ENCODE results near the gene CHCHD3.
"Not testable (repeated sequence)": the region's sequence is repeated elsewhere in the genome, so short reads cannot be mapped to it uniquely, and the experiment has no call there.

CHCHD3 gene

DNA sequence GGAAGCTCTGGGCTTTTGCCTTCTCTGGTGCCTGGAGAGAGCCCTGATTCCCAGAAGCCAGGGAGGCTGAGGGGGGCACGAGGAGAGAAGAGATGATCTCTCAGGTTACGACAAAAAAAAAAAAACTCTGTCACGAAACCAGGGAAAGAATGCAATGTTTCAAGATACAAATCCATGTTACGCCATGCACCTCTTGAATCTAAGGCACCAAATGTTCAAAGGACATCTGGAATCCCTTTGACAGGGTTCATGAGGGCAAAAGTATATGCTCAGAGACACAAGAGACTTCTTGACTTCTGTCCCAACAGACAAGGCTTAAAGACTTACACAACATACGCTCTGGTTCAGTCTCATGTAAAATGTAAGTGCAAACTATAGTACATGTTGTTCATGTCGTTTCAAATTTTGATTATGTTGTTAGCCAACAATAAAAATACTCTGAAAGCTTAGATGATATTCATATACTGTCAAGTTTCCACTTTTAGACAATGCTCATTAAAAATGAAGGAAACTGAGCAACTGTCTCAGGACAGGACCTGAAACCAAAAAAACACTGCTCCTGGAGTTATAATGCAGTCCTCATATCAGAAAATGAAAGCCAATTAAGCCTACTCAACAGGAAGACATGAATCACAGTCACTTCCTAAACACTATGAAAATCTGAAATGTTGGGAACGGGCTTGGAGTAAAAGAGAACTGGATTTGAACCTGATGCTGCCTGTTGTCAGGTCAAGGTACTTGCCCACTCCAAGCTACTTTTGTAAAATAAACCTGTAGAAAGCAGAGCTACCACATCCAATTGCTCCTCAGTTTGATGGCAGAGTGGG, 72.3 kb downstream of the CHCHD3 start:
- in situ Hi-C loops (cut with MboI; ENCODE audit: low sequenced_read_pairs), result no loop called here

DNA sequence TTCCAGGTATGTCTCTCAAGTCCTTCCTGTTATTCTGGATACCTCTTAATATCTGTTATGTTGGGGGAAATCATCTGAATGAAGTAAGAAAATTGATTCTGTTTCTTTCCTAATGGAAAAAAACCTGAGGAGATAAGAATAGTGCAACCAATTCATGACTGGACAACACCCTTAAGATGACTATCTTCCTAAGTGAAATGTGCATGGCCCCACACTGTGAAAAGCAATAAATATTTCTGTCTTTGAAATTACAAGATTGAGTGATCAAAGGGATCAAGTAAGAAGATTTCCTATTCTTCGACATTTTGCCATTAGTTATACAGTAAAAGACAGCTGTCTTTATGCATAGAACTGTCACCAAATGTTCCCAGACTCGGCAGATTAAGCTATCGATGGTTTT, 73.9 kb downstream of the CHCHD3 start:
- in situ Hi-C loops (cut with MboI; ENCODE audit: low sequenced_read_pairs), result no loop called here

- in situ Hi-C loops (cut with MboI; ENCODE audit: low sequenced_read_pairs), result no loop called here
These were observed 78.6 kb downstream of the CHCHD3 start for GRCh38 chr7:133003052-133003910.

DNA sequence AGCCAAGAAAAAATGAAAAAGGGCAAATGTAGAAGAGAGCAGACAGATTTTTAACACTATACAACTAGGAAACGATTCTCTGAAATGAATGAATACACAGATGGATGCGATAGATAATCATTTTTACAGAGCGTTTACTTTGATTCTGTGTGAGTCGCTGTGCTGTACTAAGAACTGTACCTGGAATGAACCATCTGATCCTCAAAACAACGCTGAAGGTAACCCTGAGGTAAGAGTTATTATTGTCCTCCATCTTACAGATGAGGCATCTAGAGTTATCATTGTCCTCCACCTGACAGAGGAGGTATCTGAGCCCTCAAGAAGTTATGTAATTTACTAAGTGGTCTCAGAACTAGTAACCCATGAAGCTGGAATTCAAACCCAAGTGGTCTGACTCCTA, 80.2 kb downstream of the CHCHD3 start:
- in situ Hi-C loops (cut with MboI; ENCODE audit: low sequenced_read_pairs), result no loop called here

GRCh38 chr7:132999845-133000244, 82.0 kb downstream of the CHCHD3 start:
- in situ Hi-C loops (cut with MboI; ENCODE audit: low sequenced_read_pairs), result no loop called here

GRCh38 chr7:132998763-132999162, 83.1 kb downstream of the CHCHD3 start:
- in situ Hi-C loops (cut with MboI; ENCODE audit: low sequenced_read_pairs), result no loop called here

DNA sequence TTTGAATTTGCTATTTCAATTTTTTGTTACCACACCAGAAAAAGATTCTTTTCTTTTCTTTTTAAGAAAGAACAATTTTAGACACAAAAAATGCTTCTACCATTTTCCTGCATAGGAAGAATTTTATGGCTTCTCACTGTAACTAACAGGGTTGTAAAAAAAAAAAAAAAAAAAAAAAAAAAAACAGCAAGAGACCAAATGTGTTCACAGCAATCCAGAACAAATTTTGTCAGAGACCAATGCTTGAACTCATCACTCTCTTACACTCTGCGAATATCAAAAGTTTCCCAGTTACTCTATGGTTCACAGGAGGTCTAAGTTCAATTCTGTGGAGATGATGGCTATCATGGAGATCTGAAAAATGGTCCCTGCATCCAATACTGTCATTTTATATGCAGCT, 84.4 kb downstream of the CHCHD3 start:
- in situ Hi-C loops (cut with MboI; ENCODE audit: low sequenced_read_pairs), result no loop called here

GRCh38 chr7:132996581-132997242, 85.2 kb downstream of the CHCHD3 start:
- in situ Hi-C loops (cut with MboI; ENCODE audit: low sequenced_read_pairs), result no loop called here

- in situ Hi-C loops (cut with MboI; ENCODE audit: low sequenced_read_pairs), result no loop called here
These were observed 88.4 kb downstream of the CHCHD3 start for GRCh38 chr7:132993377-132994013.

- in situ Hi-C loops (cut with MboI; ENCODE audit: low sequenced_read_pairs), result no loop called here
These were observed 90.0 kb downstream of the CHCHD3 start for GRCh38 chr7:132991615-132992587.

DNA sequence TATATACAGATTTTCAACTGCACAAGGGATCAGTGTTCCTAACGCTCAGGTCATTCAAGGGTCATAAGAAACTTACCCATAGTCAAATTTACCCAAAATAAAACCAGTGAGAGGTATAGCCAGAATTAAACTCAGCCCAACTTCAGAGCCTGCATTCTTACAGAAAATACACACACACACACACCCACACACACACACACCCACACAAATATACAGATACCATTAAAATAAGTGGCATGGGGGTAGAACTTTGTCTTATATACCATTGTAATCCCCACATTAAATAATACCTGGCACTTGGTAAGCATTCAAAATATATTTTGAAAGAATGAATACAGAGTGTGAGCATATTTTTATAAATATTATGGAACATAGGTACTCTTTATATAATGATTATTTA, 93.8 kb downstream of the CHCHD3 start:
- in situ Hi-C loops (cut with MboI; ENCODE audit: low sequenced_read_pairs), result no loop called here

GRCh38 chr7:132980402-132980801, 101.5 kb downstream of the CHCHD3 start:
- in situ Hi-C loops (cut with MboI; ENCODE audit: low sequenced_read_pairs), result no loop called here

- in situ Hi-C loops (cut with MboI; ENCODE audit: low sequenced_read_pairs), result no loop called here
These were observed 102.4 kb downstream of the CHCHD3 start for GRCh38 chr7:132979524-132979923.

DNA sequence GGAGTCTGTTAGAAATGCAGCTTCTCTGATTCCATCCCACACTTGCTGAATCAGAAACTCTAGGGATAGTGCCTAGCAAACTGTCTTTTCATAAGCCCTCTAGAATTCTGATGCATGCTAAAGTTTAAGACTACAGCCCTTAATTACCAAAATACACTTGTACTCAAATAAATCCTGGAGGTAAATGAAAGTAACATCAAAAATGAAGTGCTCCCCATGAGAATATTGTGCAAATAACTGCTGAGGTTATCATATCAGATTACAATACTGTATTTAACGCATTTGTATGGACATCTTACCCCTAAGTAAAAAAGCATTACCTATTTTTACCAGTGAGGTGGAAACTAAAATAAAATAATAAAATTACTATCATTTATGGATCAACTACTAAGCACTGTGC, 104.7 kb downstream of the CHCHD3 start:
- in situ Hi-C loops (cut with MboI; ENCODE audit: low sequenced_read_pairs), result no loop called here

DNA sequence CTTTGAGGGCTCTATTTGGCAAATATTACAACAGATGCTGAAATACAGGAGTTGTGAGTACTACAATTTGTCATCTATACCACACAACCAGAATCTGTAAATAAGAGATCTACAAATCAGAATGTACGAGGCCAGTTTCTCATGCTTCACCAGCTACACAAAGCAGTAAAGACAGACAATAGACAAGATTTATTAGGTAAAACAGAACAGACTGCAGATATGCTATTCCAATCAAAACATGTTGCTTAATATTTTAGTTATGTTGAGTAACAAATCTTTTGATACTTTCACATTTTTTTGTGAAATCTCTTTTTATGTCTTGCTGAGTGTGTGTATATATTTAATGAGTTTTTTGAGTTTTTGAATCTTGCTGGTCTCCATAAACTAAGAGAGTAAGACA, 109.1 kb downstream of the CHCHD3 start:
- in situ Hi-C loops (cut with MboI; ENCODE audit: low sequenced_read_pairs), result no loop called here

GRCh38 chr7:132970257-132970656, 111.6 kb downstream of the CHCHD3 start:
- in situ Hi-C loops (cut with MboI; ENCODE audit: low sequenced_read_pairs), result no loop called here

DNA sequence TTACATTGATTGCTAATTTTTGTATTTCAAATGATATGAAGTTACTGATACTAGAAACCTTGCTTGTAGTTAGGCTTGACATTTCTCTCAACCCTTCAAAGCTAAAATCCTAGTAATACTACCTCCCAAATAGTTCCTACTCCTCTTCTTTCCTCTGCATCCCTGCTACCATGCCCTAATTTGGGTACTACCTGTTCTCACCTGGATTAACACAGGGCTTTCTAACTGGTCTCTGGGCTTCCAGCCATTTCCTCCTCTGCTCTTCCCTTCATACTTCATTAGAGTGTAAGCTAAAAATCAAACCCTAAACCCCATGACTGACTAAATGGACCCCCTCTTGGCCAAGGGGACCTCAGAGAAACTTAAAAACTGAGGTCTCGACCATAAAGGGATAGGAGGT, 112.4 kb downstream of the CHCHD3 start:
- in situ Hi-C loops (cut with MboI; ENCODE audit: low sequenced_read_pairs), result no loop called here

GRCh38 chr7:132967470-132967848, 114.4 kb downstream of the CHCHD3 start:
- in situ Hi-C loops (cut with MboI; ENCODE audit: low sequenced_read_pairs), result not testable (repeated sequence)

DNA sequence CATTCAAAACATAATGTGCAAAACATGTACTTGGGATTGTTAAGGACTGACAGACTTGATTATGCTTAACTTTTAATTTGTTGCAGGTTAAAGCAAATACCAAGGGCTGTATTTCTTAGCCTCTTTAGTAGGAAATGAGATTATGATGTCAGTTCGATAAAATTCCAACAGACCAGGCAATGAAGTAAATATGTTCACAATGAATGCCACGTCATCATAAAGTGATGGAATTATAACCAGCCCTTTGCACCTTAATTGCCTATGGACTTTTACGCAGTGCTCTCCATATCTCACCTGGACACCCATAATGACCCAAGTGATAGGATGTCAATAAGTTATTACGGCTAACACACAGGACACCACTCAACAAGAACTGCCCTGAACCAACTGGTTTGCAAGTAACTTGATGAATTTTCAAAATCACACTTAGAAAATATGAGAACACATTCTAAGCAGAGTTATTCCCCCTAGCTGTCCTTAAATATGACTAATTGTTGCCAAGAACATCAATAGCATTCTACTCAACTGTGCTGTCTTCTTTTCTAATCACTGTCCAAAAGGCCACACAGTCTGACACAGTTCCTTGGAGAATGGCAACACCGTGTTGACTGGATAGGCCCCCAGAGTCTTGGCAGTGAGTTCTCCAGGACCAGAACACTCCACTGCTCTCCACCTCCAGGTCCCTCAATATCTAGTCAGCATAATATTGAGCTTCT, 115.0 kb downstream of the CHCHD3 start:
- in situ Hi-C loops (cut with MboI; ENCODE audit: low sequenced_read_pairs), result no loop called here
